Adrenal gland (tissue), 5 donors: Measurements from ENCODE around the gene SPTBN1.

Source experiments
- POLR2A ChIP-seq, 2 donors: fragments of 450-650 bp; IDR thresholded peaks; one replicate each; pipeline ENCODE4 v1.6.1; 2017; ENCODE audit warnings: antibody characterized with exemption in 2 of 2, mild to moderate bottlenecking in 2 of 2, moderate library complexity in 1 of 2
- TF ChIP-seq, protein P1 (sequence below), 6 experiments: fragments of 450-650 bp in 4 of 6; fragments of 200-600 bp in 2 of 6; sonication (generic) in 1 of 6; IDR thresholded peaks; 1 replicate in 5 of 6; 2 replicates in 1 of 6; pipeline versions ENCODE4 v1.5.1 to v1.8.0; 2016 to 2021; ENCODE audit warnings: antibody characterized with exemption in 6 of 6, mild to moderate bottlenecking in 2 of 6, moderate library complexity in 1 of 6
- donor health status: DM: no; HTN: no; CAD: no.

- TF ChIP-seq, protein P1, sequence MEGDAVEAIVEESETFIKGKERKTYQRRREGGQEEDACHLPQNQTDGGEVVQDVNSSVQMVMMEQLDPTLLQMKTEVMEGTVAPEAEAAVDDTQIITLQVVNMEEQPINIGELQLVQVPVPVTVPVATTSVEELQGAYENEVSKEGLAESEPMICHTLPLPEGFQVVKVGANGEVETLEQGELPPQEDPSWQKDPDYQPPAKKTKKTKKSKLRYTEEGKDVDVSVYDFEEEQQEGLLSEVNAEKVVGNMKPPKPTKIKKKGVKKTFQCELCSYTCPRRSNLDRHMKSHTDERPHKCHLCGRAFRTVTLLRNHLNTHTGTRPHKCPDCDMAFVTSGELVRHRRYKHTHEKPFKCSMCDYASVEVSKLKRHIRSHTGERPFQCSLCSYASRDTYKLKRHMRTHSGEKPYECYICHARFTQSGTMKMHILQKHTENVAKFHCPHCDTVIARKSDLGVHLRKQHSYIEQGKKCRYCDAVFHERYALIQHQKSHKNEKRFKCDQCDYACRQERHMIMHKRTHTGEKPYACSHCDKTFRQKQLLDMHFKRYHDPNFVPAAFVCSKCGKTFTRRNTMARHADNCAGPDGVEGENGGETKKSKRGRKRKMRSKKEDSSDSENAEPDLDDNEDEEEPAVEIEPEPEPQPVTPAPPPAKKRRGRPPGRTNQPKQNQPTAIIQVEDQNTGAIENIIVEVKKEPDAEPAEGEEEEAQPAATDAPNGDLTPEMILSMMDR (IDR thresholded peaks at IDR 0.05), result no peak
- no peak for TF ChIP-seq POLR2A (IDR thresholded peaks at IDR 0.05)
These were observed 32.9 kb upstream of the SPTBN1 start for GRCh38 chr2:54423213-54423612.
